ENCODE data around the gene RSU1.

RSU1 gene

DNA sequence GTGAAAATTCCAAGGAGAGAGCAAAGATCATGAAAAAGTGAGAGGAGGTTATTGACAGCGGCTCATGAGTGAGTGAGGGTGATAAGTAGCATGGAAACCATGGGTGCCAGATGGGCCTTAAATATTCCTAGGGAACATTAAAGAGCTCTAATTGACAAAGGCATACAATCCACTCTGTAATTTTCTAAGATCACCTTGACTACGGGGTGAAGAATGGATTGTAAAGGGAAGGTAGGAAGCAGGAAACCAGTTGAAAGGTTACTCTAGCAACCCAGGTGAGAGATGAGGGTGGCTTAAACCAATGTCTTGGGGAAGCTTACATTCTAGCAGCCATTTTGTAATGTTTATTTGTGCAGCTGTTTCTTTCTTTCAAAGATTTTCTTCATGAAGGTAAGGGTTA is 75.7 kb downstream of the RSU1 start:
- DNase-seq (ENCODE audit: low spot score): no peak

DNA sequence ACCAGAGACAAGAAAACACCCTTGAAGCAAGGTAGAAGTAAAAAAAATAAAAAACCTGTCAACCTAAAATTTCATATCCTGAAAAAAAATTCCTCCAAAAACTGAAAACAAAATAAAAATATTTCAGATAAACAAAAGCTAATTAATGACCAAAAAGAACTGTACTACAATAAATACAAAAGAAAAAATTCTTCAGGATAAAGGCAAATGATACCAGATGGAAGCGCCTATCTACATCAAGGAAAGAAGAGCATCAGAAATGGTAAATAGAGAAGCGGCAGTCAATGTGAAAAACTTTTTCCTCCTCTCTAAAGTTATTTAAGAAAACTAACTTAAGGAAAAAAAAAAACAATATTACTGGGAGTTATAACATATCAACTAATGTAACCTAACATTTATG is 79.8 kb downstream of the RSU1 start:
- no peak for DNase-seq (ENCODE audit: low spot score)

DNA sequence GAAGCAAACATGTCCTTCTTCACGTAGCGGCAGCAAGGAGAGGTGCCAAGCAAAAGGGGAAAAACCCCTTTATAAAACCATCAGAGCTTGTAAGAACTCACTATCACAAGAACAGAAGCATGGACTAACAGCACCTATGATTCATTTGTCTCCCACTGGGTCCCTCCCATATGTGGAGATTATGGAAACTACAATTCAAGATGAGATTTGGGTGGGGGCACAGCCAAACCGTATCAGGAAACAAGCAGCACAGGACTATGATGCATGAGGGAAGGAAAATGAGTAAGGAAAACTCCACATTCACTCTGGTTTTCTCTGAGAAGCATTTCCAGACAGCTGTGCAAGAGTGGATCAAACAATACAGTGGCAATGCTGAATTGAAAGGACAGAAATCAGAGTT is 81.6 kb downstream of the RSU1 start:
- DNase-seq (ENCODE audit: low spot score): no peak

DNA sequence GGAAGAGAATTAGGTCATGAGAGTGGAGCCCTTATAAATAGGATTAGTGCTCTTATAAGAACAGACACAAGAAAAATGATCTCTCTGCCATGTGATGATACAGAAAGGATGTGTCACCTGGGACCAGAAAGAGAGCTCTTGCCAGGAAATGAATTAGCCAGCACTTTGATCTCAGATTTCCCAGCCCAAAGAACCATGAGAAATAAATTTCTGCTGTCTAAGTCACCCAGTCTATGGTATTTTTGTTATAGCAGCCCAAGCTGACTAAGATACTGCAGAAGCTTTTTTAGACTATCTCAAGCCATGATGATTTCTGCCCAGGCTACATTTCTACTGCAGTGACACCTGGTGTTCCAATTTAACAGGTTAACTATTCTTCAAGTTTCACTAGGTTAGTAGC is 84.8 kb downstream of the RSU1 start:
- no peak for DNase-seq (ENCODE audit: low spot score)

DNA sequence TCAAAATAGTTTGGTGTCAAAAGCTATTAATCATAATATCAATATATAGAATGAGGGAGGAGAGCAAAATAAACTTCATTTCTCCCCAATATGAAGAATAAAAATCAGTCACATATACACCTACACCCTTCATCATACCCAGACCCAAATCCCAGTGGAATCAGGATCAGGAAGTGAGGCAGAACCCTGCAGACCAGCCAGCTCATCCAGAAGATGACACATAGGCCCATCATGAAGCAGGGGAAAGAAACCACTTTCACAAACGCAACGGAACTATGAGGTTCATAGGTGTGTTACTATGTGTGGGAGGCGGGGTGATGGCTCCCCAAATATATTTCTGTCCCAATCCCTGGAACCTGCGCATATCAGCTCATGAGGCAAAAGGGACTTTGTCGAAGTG is 89.0 kb downstream of the RSU1 start:
- no peak for DNase-seq (ENCODE audit: low spot score)

DNA sequence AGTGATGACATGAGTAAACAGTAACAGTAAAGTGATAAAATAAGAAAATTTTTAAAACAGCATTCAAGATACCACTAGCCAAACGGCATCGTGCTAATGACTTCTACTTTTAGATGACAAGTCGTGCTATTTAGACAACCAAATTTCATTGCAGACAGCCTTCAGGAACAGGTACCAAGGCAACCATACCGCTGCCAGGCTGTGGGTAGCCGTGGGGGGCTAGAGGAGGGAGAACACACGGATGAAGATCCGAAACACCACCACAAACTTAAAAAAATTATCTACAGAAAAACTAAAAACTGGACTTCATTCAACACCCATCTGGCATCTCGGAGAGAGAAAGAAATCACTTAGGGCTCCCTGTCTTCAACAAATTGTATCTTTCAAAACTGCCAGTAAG is 89.6 kb downstream of the RSU1 start:
- DNase-seq (ENCODE audit: low spot score): no peak

DNA sequence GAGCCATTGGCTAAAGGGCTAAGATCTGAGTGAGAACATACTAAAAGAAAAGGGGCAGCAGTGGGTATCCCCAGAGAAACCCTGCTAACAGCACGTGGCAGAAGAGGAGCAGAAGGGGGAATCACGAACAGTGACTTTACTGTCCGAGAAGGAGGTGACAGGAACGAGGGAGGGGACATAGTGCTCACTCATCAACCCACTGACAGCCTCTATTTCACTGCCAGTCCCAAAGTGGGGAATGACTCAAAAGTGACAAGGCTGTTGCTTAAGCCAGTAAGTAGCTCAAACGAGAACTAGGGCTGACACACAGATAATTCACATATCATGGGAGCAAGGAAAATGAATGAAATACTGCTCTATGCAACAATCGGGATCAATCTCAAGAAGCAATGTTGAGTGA is 92.7 kb downstream of the RSU1 start:
- DNase-seq (ENCODE audit: low spot score): no peak

DNA sequence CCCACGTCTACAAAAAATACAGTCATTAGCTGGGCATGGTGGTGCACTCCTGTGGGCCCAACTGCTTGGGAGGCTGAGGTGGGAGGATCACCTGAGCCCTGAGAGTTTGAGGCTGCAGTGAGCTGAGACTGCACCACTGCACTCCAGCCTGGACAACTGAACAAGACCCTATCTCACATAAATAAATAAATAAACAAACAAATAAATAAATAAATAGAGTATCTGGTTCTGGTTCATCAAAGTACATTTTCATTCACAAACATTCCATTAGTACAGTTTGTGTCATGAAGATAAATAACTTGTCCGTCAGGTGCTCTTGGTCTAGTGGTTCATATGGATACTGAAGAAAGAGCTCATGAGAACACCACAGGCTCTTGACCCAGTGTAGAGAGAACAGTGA is 96.4 kb downstream of the RSU1 start:
- no peak for DNase-seq (ENCODE audit: low spot score)

DNA sequence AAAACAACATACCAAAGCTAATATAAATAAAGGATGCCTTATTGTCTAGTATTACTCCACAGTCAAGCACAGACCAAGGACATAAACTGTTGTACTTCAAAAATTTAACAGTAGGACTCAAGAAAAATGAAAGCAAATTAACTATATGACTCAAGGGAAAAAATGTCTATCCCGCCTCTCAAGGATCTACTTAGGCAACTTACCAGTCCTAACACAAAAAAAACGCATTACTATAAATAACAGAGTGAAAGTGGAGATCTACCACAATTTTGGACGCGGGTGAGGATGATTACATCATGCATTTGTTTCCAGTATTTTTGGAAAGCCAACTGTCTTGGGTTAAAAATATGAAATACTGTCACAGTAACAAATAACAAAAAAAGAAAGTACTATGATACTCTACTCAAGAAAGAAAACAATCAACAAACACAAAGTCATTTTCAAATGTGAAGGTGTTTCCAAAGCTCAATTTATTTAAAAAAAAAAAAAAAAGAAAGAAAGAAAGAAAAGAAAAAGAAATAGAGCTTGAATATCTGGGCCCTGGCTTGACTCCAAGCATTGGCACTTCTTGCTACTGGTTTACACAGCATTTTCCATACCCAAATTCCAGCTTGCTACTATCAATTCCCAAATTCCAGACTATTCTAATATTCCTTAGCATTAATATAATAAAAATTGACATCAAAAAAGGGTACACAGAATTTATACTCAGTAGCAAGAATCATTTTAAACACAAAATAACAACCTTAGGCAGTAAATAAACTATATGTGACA is 99.4 kb downstream of the RSU1 start:
- peak; percentile 68 for DNase-seq (ENCODE audit: low spot score)

DNA sequence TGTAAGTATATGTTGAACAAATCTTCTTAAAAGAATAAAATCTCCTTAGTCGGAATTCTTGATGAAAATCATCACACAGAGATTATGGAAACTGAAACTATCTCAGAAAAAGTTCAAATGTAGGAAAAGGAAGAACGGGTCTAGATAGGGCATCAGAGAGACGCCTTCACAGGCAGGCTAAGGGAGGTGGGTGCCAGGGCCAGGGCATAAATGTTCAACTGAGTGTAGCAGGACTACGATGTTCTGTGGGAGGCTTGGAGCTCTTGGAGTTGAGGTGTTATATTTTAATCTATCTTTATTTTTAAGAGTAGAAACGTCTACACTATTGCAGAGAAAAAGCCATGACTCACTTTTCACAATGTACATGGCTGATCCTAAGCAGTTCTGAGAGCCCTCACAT is 101.2 kb downstream of the RSU1 start:
- DNase-seq (ENCODE audit: low spot score): no peak

DNA sequence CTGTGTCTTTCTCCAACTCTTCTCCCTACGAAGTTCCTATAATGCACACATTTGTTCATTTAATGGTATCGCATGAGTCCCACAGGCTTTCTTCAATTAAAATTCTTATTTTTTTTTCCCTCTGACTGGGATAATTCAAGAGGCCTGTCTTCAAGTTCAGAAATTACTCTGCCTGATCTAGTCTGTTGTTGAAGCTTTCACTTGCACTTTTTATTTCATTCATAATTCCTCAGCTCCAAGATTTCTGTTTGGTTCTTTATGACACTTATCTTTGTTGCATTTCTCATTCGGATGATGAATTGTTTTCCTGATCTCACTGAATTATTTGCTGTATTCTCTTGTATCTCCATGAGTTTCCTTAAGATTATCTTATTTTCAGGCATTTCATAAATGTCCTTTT is 103.9 kb downstream of the RSU1 start:
- no peak for DNase-seq (ENCODE audit: low spot score)

DNA sequence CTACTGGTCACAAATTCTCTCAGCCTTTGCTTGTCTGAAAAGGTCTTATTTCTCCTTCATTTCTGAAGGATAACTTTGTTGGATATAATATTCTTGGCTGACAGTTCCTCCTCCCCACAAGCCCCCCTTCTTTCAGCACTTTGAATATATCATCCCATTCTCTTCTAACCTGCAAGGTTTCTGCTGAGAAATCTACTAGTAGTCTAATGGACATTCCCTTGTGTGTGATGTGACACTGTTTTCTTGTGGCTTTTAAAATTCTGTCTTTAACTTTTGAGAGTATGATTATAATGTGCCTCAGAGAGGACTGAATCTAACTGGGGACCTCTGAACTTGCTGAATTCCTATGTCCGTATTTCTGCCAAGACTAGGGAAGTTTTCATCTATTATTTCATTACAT is 104.3 kb downstream of the RSU1 start:
- no peak for DNase-seq (ENCODE audit: low spot score)

DNA sequence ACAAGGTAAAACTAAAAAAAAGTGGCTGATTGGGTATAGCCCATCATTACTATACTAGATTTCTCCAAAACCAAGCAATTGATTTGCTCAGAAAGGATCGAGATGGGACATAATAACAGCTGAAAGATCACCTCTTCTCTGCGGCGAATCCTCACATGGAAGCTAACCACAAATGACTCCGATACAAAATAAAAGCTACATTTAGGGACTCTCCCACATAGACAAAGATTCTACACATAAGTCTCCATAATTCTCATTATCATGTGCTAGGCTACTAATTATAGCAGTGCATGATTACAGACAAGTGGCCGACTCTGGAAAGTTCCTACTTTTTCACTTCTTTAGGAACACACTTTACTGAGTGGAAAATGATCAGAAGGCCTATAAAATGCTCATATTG is 116.9 kb downstream of the RSU1 start:
- DNase-seq (ENCODE audit: low spot score): no peak

DNA sequence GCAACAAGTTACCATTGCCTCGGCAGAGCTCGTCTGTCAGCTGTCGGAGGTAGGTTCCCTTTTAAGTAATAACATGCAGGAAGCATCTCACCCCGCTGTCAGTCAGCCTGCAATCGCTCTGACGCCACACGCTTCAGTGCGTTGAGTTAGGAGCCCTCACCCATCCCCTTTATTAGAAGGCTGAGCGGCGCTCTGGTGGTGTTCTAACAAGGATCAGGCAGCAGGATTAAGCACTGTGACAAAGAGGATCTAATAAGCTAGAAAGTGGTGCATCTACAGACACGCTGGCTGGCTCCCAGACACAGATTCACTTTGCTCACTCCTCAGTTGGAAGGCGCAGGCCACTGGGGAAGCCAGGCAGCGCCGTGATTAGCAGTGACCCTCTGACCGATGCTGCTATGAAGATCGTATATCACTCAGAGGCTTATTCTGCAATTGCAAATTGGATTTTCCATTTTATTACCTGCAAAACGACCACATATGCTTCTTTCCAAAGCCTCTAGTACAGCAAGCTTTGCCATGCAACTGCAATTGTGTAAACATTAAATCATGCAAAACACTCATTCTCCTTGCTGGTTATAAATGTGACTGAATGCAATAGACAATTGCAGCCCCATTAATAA is 117.7 kb downstream of the RSU1 start:
- no peak for DNase-seq (ENCODE audit: low spot score)

DNA sequence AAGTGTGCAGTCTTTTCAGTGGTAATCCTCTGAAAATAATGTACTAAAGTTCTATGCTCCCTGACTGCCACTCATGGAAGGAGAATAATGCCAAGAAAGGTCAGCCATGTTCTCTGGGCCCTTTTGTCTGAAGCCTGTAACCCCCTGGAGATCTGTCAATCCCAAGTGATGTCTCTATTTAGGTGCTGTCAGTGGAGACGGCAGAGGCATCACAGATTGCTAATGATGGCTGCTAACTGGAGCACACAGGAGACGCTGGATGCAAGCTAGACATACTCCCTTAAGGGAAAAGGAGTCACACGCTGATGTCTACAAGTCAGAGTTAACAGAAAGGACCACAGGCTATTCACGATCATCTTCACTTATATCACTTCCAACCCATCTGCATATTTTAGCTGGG is 118.8 kb downstream of the RSU1 start:
- no peak for DNase-seq (ENCODE audit: low spot score)

DNA sequence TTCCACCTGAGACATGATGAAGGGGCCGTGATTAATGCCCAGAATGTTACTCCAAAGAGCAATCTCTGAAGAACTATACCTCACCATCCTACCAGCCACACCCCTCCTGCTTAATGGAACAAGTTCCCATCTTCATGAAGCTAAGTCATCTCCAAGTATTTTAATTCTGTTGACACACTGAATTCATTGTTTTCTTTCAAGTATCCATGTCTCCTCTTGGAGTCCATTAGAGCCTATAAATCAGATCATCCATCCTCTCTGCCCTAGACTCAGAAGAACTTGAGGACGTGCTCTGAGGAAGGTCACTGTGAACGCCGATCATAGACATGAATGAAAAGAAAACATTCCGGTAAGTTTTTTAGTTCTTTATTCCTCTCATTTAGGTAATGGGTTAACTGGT is 126.8 kb downstream of the RSU1 start:
- no peak for DNase-seq (ENCODE audit: low spot score)

DNA sequence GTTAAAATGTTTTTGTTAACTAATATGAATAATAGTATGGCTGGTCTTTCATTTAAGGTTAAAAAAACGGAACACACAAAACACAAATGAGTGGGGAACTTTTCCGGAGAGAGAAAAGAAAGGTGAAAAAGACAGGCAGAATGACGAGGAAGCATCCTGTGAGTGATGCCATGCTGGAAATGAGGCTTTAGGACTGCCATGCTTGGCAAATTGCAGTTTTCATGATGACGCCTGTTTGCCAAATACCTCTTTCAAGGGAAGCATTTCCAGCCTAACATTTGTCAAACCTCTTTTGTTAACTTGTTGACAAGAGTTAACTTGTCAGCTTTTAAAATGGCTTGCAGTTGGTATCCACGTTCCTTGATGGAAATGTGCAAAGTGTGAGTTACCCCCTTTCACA is 127.5 kb downstream of the RSU1 start:
- no peak for DNase-seq (ENCODE audit: low spot score)

DNA sequence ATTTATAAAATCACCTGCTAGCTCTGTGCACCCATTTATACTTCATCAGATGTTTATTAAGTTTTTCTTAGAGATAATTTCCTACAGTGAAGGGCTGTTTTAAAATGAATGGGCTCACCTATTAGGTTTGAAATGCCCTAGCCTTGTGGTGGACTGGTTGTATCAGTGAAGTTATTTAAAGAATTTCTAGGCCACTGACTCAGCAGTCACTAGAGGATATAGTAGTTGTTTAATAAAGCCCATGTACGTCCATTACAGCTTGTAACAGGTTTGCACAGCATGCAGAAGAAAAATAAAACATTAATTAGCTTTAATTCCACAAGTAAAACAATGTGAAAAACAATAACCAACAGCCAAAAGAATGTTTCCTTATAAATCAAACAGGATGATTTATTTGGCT is 128.0 kb downstream of the RSU1 start:
- DNase-seq (ENCODE audit: low spot score): no peak

DNA sequence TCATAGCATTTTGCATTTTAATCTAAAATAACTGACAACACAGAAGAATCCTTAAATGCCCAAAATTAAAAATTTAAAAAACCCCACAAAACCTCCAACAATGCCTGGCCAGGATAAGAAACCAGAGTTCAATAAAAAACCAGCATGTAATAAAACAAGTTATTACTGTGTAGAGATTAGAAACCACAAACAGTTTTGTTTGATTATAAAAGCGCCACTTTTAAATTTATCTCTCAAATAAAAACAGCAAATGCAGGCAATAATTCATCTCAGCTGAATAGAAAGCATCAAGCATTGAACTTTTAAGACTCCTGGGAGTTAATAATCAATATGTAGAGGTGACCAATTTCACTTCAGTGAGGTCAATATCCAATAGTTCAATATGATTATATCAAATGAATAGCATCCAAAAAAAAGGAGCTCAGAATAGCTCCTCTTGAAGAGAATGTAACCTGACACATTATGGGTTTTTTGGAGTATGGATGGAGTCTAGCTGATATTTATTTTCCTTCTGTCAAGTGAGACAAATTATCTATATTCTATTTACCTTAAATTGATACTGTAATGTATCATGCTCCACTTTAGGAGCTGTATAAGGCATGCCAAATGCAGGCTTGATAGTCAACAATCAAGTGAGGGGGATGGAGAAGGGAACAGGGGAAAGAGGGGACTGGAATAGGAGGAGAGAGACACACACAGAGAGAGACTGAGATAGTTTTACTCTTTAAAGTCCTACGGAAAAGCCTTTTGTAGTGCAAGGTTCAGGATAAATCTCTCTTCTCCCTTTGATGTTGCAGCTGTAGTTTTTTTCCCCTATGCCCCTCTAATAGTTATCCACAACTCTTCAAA is 130.9 kb downstream of the RSU1 start:
- no peak for DNase-seq (ENCODE audit: low spot score)

DNA sequence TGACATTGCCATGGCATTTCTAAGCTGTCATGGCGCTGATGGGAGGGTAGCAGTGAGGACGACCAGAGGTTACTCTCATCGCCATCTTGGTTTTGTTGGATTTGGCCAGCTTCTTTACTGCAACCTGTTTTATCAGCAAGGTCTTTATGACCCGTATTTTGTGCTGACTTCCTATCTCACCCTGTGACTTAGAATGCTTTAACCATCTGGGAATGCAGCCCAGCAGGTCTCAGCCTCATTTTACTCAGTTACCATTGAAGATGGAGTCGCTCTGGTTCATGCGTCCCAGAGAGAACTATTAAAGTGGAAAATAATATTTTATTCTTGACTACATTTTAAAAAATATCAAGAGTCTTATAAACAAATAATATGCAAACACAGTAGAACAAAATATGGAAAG is 131.7 kb downstream of the RSU1 start:
- DNase-seq (ENCODE audit: low spot score): no peak

DNA sequence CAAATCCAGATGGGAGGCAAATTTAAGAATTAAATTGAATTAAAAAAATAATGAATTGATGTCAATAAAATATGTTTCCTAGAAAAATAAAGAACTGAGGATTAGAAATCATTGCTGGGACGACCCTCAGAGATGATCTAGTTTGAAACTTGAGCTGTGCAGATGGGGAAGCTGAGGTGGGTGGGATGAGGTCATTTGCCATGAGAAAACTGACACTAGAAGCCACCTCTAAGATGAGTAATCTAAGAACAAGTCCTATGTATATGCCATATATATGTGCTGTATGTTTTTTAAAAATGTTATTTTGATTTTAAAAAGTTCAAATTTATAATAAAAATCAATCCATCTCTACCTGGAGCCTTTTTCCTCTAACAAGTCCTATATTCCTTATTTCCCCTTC is 135.7 kb downstream of the RSU1 start:
- no peak for DNase-seq (ENCODE audit: low spot score)

DNA sequence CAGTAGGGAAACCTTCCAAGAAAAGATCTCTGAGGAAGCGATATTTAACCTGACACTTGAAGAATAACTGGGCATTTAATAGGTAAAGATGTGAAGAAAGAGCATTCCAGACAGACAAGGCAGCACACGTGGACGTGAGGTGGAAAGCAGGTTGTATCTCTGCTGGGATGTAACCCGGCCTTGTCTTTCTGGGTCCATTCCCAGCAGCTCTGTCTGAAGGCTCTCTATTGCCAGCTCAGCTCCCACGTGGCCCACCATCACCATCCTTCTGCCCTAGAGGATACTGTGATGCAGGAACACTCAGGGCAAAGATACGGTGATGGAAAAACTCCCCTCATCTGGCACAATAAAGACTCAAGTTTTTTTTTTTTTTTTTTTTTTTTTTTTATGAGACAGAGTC is 137.7 kb downstream of the RSU1 start:
- DNase-seq (ENCODE audit: low spot score): no peak

DNA sequence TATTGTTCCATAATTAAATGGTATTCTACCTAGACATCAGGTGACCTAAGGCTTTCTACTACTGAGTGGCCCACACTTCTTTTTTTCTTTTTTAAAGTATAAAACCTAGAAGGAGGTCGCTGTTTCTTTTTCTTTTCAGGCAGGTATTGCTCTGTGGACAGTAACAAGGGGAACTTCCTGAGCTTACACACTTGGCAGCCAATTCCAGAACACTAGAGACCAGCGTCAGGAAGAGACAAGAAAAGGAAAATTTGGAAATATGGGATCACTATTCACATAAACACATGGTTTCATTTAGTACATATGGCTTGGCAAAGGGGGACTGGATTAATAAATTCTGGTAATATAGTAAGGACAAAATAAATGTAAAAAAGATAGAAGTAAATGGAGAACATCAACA is 141.9 kb downstream of the RSU1 start:
- DNase-seq (ENCODE audit: low spot score): no peak

Data from AG08396 (cell line).